ENCODE data around the gene NANOS1.

NANOS1 gene

DNA sequence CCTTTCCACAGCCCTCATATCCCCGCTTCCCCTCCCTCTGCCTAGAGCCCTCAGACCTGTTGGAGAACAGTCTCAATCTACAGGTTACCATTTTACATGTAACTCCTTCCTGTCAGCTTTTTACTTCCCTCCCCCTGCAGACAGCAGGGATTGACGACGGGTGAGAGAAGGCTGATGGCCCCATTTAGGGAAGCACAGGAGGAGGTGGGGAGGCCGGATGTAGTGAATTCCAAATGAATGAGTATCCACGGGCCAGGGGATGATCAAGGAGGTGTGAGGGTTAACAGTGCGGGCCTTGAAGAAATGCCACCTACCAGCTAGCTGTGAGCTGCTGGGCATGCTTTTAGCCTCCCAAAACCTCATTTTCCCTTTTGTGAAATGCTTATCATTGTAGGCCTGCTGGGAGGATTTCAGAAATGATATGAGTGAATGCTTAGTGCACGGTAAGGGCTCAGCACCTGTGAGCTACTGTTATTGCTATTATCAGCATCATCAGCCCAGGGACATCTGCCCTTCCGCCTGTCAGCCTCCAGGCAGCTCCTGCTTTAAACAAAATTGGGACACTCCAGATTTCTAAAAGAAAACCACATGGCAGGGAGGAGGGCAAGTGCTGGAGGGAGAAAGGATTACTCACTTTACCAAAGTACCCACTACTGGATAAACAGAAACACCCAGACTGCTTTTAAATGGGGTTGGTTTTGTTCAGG lies 6.5 kb upstream of the NANOS1 start:
- TF ChIP-seq, protein P1, sequence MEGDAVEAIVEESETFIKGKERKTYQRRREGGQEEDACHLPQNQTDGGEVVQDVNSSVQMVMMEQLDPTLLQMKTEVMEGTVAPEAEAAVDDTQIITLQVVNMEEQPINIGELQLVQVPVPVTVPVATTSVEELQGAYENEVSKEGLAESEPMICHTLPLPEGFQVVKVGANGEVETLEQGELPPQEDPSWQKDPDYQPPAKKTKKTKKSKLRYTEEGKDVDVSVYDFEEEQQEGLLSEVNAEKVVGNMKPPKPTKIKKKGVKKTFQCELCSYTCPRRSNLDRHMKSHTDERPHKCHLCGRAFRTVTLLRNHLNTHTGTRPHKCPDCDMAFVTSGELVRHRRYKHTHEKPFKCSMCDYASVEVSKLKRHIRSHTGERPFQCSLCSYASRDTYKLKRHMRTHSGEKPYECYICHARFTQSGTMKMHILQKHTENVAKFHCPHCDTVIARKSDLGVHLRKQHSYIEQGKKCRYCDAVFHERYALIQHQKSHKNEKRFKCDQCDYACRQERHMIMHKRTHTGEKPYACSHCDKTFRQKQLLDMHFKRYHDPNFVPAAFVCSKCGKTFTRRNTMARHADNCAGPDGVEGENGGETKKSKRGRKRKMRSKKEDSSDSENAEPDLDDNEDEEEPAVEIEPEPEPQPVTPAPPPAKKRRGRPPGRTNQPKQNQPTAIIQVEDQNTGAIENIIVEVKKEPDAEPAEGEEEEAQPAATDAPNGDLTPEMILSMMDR (IDR thresholded peaks at IDR 0.05; ENCODE audit: unreplicated experiment in 3 of 3), result no peak
- H3K4me3 Mint-ChIP-seq, result no peak overlapping the region
- H3K9me3 Mint-ChIP-seq, result peaks cover 3% of the 10 kb centered on the region
- peaks cover 4% of the 10 kb centered on the region for H3K36me3 Mint-ChIP-seq (ENCODE audit: low read depth)
- H3K27ac Mint-ChIP-seq, result no peak overlapping the region
- H3K4me1 Mint-ChIP-seq, result peaks cover 17% of the 10 kb centered on the region
- H3K27me3 Mint-ChIP-seq (ENCODE audit: low read depth), result peaks cover 23% of the 10 kb centered on the region

DNA sequence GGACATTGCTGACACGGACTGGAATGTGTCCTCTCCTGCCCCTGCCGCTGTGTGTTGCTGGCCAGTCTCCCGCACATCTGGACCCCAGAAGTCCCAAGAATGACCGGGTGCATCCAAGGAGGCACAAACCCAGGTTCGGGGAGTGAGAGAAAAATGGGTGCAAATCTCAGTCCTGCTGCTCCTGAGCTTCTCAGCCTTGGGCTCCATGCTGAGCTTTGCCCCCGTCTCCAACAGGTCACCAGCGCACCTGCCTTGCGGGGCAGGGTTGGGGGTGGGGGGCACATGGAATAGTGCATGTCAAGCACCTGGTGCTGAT lies 6.0 kb upstream of the NANOS1 start:
- Mint-ChIP-seq H3K27ac (no peak overlapping the region), H3K4me1 (peaks cover 17% of the 10 kb centered on the region), H3K9me3 (no peaks in the 10 kb centered on the region), H3K27me3 (ENCODE audit: low read depth) (peaks cover 28% of the 10 kb centered on the region), H3K4me3 (no peak overlapping the region), H3K36me3 (ENCODE audit: low read depth) (peaks cover 4% of the 10 kb centered on the region)
- TF ChIP-seq, protein P1 (IDR thresholded peaks at IDR 0.05; ENCODE audit: unreplicated experiment in 3 of 3), result no peak

- peaks cover 32% of the 10 kb centered on the region for H3K27me3 Mint-ChIP-seq (ENCODE audit: low read depth)
- no peak overlapping the region for H3K27ac Mint-ChIP-seq
- peaks cover 17% of the 10 kb centered on the region for H3K4me1 Mint-ChIP-seq
- H3K9me3 Mint-ChIP-seq, result no peaks in the 10 kb centered on the region
- no peak overlapping the region for H3K4me3 Mint-ChIP-seq
- H3K36me3 Mint-ChIP-seq (ENCODE audit: low read depth), result peaks cover 4% of the 10 kb centered on the region
- TF ChIP-seq, protein P1 (IDR thresholded peaks at IDR 0.05; ENCODE audit: unreplicated experiment in 3 of 3), result no peak
Measured at GRCh38 chr10:119024882-119025281, 4.6 kb upstream of the NANOS1 start.

DNA sequence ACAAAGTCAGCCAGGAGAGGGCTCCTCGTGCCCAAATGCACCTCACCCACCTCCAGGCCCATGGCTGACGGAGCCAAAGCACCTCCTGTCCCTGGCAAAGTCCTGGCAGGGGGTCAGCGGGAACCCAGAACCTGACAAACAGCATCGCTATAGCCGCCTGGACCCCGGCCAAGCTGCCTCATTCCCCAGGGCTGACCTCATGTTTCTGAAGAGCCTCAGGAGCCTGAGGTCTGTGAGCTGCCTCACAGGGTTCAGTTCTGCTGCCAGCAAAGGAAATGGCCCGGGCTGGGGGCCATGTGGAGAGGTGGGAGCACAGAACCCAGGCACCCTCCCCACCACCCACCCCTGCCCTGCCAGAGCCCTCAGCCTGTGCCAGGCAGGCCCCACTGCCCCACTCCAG lies 4.2 kb upstream of the NANOS1 start:
- H3K9me3 Mint-ChIP-seq, result no peaks in the 10 kb centered on the region
- no peak overlapping the region for H3K4me3 Mint-ChIP-seq
- H3K4me1 Mint-ChIP-seq, result peaks cover 15% of the 10 kb centered on the region
- peaks cover 32% of the 10 kb centered on the region for H3K27me3 Mint-ChIP-seq (ENCODE audit: low read depth)
- TF ChIP-seq, protein P1 (IDR thresholded peaks at IDR 0.05; ENCODE audit: unreplicated experiment in 3 of 3), result no peak
- H3K36me3 Mint-ChIP-seq (ENCODE audit: low read depth), result peaks cover 3% of the 10 kb centered on the region
- H3K27ac Mint-ChIP-seq, result no peak overlapping the region

DNA sequence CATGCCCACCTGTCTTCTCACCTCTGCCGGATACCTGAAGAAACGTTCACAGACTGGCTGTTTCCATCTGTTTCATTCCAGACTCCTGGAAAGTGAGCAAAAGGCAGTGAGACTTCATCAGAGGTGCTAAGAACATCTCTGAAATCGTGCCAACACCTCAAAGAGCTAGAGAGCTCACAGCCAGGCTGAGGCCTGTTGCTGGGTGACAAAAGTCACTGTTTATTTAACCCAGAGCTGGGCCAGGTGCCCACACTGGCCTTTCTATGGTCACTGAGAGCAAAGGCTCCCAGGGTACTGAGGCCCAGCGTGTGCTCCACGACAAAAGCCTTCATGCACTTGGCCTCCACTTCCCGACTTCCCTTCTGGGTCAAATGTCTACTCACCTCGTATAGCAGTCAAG lies 3.7 kb upstream of the NANOS1 start:
- Mint-ChIP-seq H3K4me3 (no peak overlapping the region), H3K4me1 (peaks cover 11% of the 10 kb centered on the region)
- TF ChIP-seq, protein P1 (IDR thresholded peaks at IDR 0.05; ENCODE audit: unreplicated experiment in 3 of 3), result no peak

More for the DNA sequence above, 3.7 kb upstream of the NANOS1 start:
- Mint-ChIP-seq H3K27ac (peak overlapping the region in 2 of 3 experiments; percentile 4 to 24), H3K36me3 (ENCODE audit: low read depth) (no peaks in the 10 kb centered on the region), H3K9me3 (no peaks in the 10 kb centered on the region), H3K27me3 (ENCODE audit: low read depth) (peaks cover 28% of the 10 kb centered on the region)
